Measurements from ENCODE around the gene CCDC112.

CCDC112 gene

DNA sequence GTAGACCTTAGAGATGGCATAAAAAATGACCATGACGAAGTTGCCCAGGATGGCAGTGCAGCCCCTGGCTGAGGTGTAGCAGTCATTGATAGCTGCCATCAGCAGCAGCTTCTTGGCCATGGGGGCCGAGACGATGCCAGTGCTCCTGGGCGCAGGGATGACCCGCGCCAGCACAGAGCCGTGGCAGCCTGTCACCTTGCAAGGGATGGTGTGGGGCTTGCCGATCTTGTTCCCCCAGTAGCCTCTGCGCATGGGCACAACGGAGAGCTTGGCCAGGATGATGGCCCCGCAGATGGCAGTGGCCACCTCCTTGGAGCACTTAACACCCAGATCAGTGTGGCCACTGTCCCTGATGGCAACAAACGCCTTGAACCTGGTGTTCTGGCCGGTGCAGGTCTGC is 31.7 kb downstream of the CCDC112 start:
- no peak for TF ChIP-seq EZH2phosphoT487 (conservative IDR thresholded peaks at IDR 0.05; ENCODE audit: low read length)
- TF ChIP-seq, protein P1, sequence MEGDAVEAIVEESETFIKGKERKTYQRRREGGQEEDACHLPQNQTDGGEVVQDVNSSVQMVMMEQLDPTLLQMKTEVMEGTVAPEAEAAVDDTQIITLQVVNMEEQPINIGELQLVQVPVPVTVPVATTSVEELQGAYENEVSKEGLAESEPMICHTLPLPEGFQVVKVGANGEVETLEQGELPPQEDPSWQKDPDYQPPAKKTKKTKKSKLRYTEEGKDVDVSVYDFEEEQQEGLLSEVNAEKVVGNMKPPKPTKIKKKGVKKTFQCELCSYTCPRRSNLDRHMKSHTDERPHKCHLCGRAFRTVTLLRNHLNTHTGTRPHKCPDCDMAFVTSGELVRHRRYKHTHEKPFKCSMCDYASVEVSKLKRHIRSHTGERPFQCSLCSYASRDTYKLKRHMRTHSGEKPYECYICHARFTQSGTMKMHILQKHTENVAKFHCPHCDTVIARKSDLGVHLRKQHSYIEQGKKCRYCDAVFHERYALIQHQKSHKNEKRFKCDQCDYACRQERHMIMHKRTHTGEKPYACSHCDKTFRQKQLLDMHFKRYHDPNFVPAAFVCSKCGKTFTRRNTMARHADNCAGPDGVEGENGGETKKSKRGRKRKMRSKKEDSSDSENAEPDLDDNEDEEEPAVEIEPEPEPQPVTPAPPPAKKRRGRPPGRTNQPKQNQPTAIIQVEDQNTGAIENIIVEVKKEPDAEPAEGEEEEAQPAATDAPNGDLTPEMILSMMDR (IDR thresholded peaks at IDR 0.05; ENCODE audit: insufficient read depth, low read length, poor library complexity, severe bottlenecking): no peak
- H3K79me2 ChIP-seq (ENCODE audit: insufficient read depth, low read length): peaks cover 25% of the 10 kb centered on the region

DNA sequence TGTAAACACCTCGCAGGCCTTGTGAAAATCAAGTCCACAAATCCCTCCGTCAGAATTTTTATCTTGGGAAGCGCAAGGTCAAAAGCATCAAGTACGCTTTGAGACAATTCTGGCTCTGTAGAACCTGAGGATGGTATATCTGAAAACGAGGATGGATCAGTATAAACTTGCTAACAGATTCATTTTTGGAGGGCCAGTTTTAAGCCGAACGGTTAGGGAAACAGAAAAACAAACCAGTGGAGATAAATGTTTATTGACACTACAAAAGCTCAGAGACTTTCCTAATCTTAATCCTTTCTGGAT is 33.4 kb downstream of the CCDC112 start:
- Histone ChIP-seq H3K9ac (ENCODE audit: low read length) (peak overlapping the region; percentile 86), H3F3A (ENCODE audit: insufficient read depth) (peaks cover 10% of the 10 kb centered on the region; the same call in 1 of the 2 replicates), H2AFZ (ENCODE audit: low read depth, low read length, severe bottlenecking) (peak overlapping the region; percentile 96), H3K27ac (ENCODE audit: low read depth, low read length) (peak overlapping the region; percentile 63; the same call in 1 of the 2 replicates), H3K4me3 (ENCODE audit: insufficient read depth, low read length, poor library complexity, severe bottlenecking) (peak overlapping the region; percentile 81), H4K20me1 (ENCODE audit: low read depth, low read length) (no peaks in the 10 kb centered on the region), H3K4me2 (ENCODE audit: low read depth, low read length, poor library complexity, severe bottlenecking) (peak overlapping the region; percentile 81), H3K27me3 (ENCODE audit: low read length) (no peaks in the 10 kb centered on the region), H3K79me2 (ENCODE audit: insufficient read depth, low read length) (peaks cover 41% of the 10 kb centered on the region), H3K9me3 (ENCODE audit: insufficient read depth, low read length) (no peaks in the 10 kb centered on the region), H3K9me2 (replicated peaks; ENCODE audit: insufficient read depth, low read length) (no peaks in the 10 kb centered on the region), H3K36me3 (ENCODE audit: low read length) (no peaks in the 10 kb centered on the region)
- no peak for TF ChIP-seq EZH2phosphoT487 (conservative IDR thresholded peaks at IDR 0.05; ENCODE audit: low read length)
- TF ChIP-seq, protein P1 (IDR thresholded peaks at IDR 0.05; ENCODE audit: insufficient read depth, low read length, poor library complexity, severe bottlenecking): no peak

More for the DNA sequence above, 31.7 kb downstream of the CCDC112 start:
- Histone ChIP-seq H3K27me3 (ENCODE audit: low read length) (no peaks in the 10 kb centered on the region), H3K9me3 (ENCODE audit: insufficient read depth, low read length) (no peaks in the 10 kb centered on the region), H3K4me2 (ENCODE audit: low read depth, low read length, poor library complexity, severe bottlenecking) (no peak overlapping the region), H3K36me3 (ENCODE audit: low read length) (no peaks in the 10 kb centered on the region), H3K9me2 (replicated peaks; ENCODE audit: insufficient read depth, low read length) (no peaks in the 10 kb centered on the region), H3K27ac (ENCODE audit: low read depth, low read length) (no peak overlapping the region), H3K4me3 (ENCODE audit: insufficient read depth, low read length, poor library complexity, severe bottlenecking) (no peak overlapping the region), H4K20me1 (ENCODE audit: low read depth, low read length) (no peaks in the 10 kb centered on the region), H2AFZ (ENCODE audit: low read depth, low read length, severe bottlenecking) (no peak overlapping the region), H3K9ac (ENCODE audit: low read length) (no peak overlapping the region), H3F3A (ENCODE audit: insufficient read depth) (peaks cover 10% of the 10 kb centered on the region; the same call in 1 of the 2 replicates)

DNA sequence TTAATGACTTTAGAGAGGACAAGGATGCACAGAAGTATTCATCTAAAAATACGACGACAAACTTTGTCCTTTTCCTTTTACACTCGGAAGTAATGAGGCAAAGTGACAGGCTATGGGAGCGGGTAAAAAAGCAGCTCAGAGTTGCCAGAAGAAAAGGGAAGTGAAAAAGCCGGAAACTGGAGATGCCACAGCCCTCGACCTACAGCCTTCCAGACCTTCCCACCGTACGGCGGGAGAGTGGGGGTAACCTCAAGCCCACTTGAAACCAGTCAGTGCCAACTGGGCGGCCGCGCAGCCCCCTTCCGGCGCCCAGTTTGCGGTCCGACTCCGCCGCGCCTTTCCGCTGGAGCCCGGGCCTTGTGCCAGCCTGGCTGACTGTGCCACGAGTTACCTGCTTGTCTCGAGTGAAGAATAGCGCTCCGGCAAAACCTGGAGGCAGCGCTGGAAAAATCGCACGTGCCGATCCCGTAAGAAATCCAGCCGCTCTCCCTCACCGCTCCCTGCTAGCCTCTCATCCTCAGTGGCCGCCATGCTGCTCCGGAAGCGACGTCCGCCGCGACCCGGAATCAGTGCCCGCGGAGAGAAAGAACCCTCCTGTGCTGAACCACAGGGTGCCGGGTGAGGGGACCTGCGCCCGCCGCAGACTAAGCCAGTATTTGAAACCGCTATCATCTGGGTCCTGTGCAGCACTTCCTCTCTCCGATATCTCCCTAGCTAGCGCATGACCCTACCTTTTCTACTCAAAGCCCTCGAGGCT is 34.0 kb downstream of the CCDC112 start, which contains the start of gene PGGT1B:
TSS of gene PGGT1B (minus strand) at position 557 of the 757 bp plus-strand sequence. CDS start at position 531, 26 bp downstream.
- H3K4me3 ChIP-seq (ENCODE audit: insufficient read depth, low read length, poor library complexity, severe bottlenecking): peak within 1 kb of the TSS; percentile 81
- H3K36me3 ChIP-seq (ENCODE audit: low read length): no peaks in the 10 kb centered on the region
- no peaks in the 10 kb centered on the region for H3K9me2 ChIP-seq (replicated peaks; ENCODE audit: insufficient read depth, low read length)
- H3K79me2 ChIP-seq (ENCODE audit: insufficient read depth, low read length): peaks cover 46% of the 10 kb centered on the region
- peak within 1 kb of the TSS; percentile 63 for H3K27ac ChIP-seq (ENCODE audit: low read depth, low read length)
- peaks cover 10% of the 10 kb centered on the region; the same call in 1 of the 2 replicates for H3F3A ChIP-seq (ENCODE audit: insufficient read depth)
- H4K20me1 ChIP-seq (ENCODE audit: low read depth, low read length): no peaks in the 10 kb centered on the region; the same call in 1 of the 2 replicates
- peak within 1 kb of the TSS; percentile 81 for H3K4me2 ChIP-seq (ENCODE audit: low read depth, low read length, poor library complexity, severe bottlenecking)
- peak within 1 kb of the TSS; percentile 86 for H3K9ac ChIP-seq (ENCODE audit: low read length)
- H3K27me3 ChIP-seq (ENCODE audit: low read length): no peaks in the 10 kb centered on the region
- TF ChIP-seq, protein P1 (IDR thresholded peaks at IDR 0.05; ENCODE audit: insufficient read depth, low read length, poor library complexity, severe bottlenecking): no peak
- no peak for TF ChIP-seq EZH2phosphoT487 (conservative IDR thresholded peaks at IDR 0.05; ENCODE audit: low read length)
- H2AFZ ChIP-seq (ENCODE audit: low read depth, low read length, severe bottlenecking): peak within 1 kb of the TSS; percentile 96
- H3K9me3 ChIP-seq (ENCODE audit: insufficient read depth, low read length): no peaks in the 10 kb centered on the region
